Measurements from ENCODE around the gene MICAL2.

DNA sequence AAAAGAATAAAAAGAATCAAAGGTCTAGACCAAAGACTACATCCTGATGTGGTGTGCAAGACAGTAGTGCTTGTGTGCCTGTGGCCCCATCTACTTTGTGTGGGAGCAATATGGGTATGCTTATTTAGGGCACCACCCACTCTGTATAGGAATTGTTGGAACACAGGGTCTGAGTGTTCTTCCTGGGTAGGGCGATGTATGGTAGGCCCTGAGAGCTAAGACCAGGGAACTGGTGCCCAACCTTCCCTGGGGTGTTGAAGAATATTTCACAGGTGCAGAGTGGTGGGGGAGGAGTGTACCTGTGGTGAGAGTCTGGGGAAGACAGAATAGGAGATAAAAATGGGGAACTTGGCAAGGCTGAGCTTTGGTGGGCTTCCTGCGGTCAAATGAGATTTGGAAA lies 41.9 kb downstream of the MICAL2 start:
- TF ChIP-seq REST (IDR thresholded peaks at IDR 0.05; ENCODE audit: insufficient read depth in 1 of 2, low read depth in 2 of 2, low read length in 2 of 2), result no peak
- TF ChIP-seq TAF1 (IDR thresholded peaks at IDR 0.05; ENCODE audit: borderline replicate concordance, insufficient read depth, low read length), result no peak

Measured in PFSK-1 (cell line).